Right lobe of liver (tissue), 4 donors: ENCODE data around the gene CIAO2B.

Source experiments
- POLR2A ChIP-seq: fragments of 450-650 bp; IDR thresholded peaks from one replicate; pipeline ENCODE4 v1.6.1; 2017; ENCODE audit warnings: antibody characterized with exemption, mild to moderate bottlenecking
- TF ChIP-seq, protein P1 (sequence below), 4 donors: fragments of 200-600 bp in 3 of 4; fragments of 450-650 bp in 1 of 4; IDR thresholded peaks; one replicate each; pipeline versions ENCODE4 v1.5.1 to v1.8.0; 2016 to 2022; ENCODE audit warnings: antibody characterized with exemption in 4 of 4, mild to moderate bottlenecking in 2 of 4
- donor health status: DM: no; HTN: no; CAD: no.
- donor health status: DM: no; HTN: no; CAD: no.
- donor health status: DM: no; HTN: yes; CAD: no.

- TF ChIP-seq, protein P1, sequence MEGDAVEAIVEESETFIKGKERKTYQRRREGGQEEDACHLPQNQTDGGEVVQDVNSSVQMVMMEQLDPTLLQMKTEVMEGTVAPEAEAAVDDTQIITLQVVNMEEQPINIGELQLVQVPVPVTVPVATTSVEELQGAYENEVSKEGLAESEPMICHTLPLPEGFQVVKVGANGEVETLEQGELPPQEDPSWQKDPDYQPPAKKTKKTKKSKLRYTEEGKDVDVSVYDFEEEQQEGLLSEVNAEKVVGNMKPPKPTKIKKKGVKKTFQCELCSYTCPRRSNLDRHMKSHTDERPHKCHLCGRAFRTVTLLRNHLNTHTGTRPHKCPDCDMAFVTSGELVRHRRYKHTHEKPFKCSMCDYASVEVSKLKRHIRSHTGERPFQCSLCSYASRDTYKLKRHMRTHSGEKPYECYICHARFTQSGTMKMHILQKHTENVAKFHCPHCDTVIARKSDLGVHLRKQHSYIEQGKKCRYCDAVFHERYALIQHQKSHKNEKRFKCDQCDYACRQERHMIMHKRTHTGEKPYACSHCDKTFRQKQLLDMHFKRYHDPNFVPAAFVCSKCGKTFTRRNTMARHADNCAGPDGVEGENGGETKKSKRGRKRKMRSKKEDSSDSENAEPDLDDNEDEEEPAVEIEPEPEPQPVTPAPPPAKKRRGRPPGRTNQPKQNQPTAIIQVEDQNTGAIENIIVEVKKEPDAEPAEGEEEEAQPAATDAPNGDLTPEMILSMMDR (IDR thresholded peaks at IDR 0.05) = no peak
- no peak for TF ChIP-seq POLR2A
These were observed 38.6 kb downstream of the CIAO2B start for GRCh38 chr16:66895689-66895979.
